MM.1S (cell line): ENCODE measurements around the gene SPAG17.

Experiments
- EZH2 ChIP-seq: fragments of 300-600 bp; sonication (generic); optimal IDR thresholded peaks from 2 replicates; pipeline ENCODE3; 2017; ENCODE audit warnings: low read depth, mild to moderate bottlenecking, antibody characterized with exemption, low read length, mixed read lengths
- TF ChIP-seq, protein P1 (sequence below): fragments of 300-600 bp; sonication (generic); IDR thresholded peaks from 2 replicates; pipeline ENCODE4 v1.5.1; 2016; ENCODE audit warnings: antibody characterized with exemption, low read length, mixed read lengths

DNA sequence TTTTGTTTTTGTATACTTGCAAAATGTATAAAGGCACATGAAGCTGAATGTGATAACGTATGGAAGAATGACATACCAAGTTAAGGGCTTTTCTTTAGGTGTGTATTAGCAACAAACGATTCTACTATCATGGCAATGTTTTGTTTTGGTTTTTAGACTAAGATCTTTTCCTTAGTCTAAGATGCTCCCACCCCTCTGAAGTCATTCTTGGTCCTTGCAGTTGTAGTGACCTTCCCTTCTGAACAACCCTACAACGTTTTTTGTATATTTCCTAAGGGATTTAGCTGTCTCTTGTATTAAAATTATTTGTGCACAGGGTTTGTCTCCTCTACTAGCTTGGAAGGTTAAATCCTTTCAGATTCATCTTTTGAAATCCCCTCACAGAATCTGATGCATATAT lies 61.0 kb downstream of the SPAG17 start:
- no peak for TF ChIP-seq EZH2
- TF ChIP-seq, protein P1, sequence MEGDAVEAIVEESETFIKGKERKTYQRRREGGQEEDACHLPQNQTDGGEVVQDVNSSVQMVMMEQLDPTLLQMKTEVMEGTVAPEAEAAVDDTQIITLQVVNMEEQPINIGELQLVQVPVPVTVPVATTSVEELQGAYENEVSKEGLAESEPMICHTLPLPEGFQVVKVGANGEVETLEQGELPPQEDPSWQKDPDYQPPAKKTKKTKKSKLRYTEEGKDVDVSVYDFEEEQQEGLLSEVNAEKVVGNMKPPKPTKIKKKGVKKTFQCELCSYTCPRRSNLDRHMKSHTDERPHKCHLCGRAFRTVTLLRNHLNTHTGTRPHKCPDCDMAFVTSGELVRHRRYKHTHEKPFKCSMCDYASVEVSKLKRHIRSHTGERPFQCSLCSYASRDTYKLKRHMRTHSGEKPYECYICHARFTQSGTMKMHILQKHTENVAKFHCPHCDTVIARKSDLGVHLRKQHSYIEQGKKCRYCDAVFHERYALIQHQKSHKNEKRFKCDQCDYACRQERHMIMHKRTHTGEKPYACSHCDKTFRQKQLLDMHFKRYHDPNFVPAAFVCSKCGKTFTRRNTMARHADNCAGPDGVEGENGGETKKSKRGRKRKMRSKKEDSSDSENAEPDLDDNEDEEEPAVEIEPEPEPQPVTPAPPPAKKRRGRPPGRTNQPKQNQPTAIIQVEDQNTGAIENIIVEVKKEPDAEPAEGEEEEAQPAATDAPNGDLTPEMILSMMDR, result no peak
